PC-9 (cell line): ENCODE data around the gene AHDC1. TPM values are rescaled to one million over a fixed set of nuclear protein-coding genes. Genes with fewer than 3 reads are reported as not detected.

Experiments
- BruUV-seq: library from RNA; stranded (reverse); fragments of 400-500 nt; replicated peaks from 2 replicates; lab custom pipeline; 2021; lab: Mats Ljungman, UMichigan
- CTCF ChIA-PET: fragments of 300-600 bp; sonication (Branson Sonifier 250); formaldehyde crosslinking; loops from one replicate; lab custom pipeline; 2022; ENCODE audit warnings: antibody characterized with exemption; lab: Charles Lee
- POLR2A ChIA-PET: fragments of 300-600 bp; sonication (Branson Sonifier 250); formaldehyde crosslinking; loops from one replicate; lab custom pipeline; 2022; ENCODE audit warnings: antibody characterized with exemption; ENCODE audit not compliant: unreplicated experiment; lab: Charles Lee
- DNase-seq, 2 experiments: peaks; one replicate each; pipeline versions ENCODE4 v3.0.0 to v3.0.0-alpha.2; 2015 to 2022; ENCODE audit warnings: mixed read lengths in 1 of 2
- H2AFZ ChIP-seq: fragments of 200-600 bp; sonication (generic); 2 replicates; pipeline ENCODE4 v1.8.1; 2017; ENCODE audit warnings: antibody characterized with exemption
- H3F3A ChIP-seq: fragments of 200-600 bp; sonication (generic); 2 replicates; pipeline ENCODE4 v1.8.1; 2017; ENCODE audit warnings: antibody characterized with exemption, mild to moderate bottlenecking, low read depth; ENCODE audit not compliant: insufficient read depth
- H3K27ac ChIP-seq: fragments of 200-600 bp; sonication (generic); 2 replicates; pipeline ENCODE4 v1.6.1; 2016; ENCODE audit warnings: mixed run types
- H3K27me3 ChIP-seq: fragments of 200-600 bp; sonication (generic); 2 replicates; pipeline ENCODE4 v1.6.1; 2016; ENCODE audit warnings: low read depth, mixed run types; ENCODE audit not compliant: insufficient read depth
- H3K36me3 ChIP-seq: fragments of 200-600 bp; sonication (generic); 2 replicates; pipeline ENCODE4 v1.6.1; 2016; ENCODE audit warnings: low read depth, mixed run types
- H3K4me1 ChIP-seq: fragments of 200-600 bp; sonication (generic); replicated peaks from 2 replicates; pipeline ENCODE4 v1.6.1; 2016; ENCODE audit warnings: mixed run types; ENCODE audit not compliant: insufficient read depth
- H3K4me2 ChIP-seq: fragments of 200-600 bp; sonication (generic); 2 replicates; pipeline ENCODE4 v1.6.1; 2017; ENCODE audit warnings: mixed run types
- H3K4me3 ChIP-seq: fragments of 200-600 bp; sonication (generic); 2 replicates; pipeline ENCODE4 v1.6.1; 2016; ENCODE audit warnings: mixed run types
- H3K79me2 ChIP-seq: fragments of 200-600 bp; sonication (generic); 2 replicates; pipeline ENCODE4 v1.6.1; 2017; ENCODE audit warnings: low read depth, mixed run types
- H3K9me2 ChIP-seq: fragments of 200-600 bp; sonication (generic); 2 replicates; pipeline ENCODE4 v1.8.1; 2017; ENCODE audit warnings: mild to moderate bottlenecking; ENCODE audit not compliant: insufficient read depth
- H3K9me3 ChIP-seq: fragments of 200-600 bp; sonication (generic); 2 replicates; pipeline ENCODE4 v1.8.1; 2016; ENCODE audit warnings: low read depth; ENCODE audit not compliant: insufficient read depth
- H4K20me1 ChIP-seq: fragments of 200-600 bp; sonication (generic); 2 replicates; pipeline ENCODE4 v1.8.1; 2017; ENCODE audit not compliant: insufficient read depth
- EZH2 ChIP-seq: fragments of 200-600 bp; sonication (generic); IDR thresholded peaks from 2 replicates; pipeline ENCODE4 v1.8.0; 2017; ENCODE audit warnings: antibody characterized with exemption, low read depth
- intact Hi-C: fragments of 100-400 bp; cut with micrococcal nuclease; formaldehyde crosslinking; loops from one replicate; pipeline ENCODE4 v1.10.0; 2022; ENCODE audit not compliant: unreplicated experiment
- total RNA-seq: library from RNA; stranded (reverse); gene quantifications from 2 replicates; pipeline ENCODE4 v1.2.3, GENCODE V29; 2021
- TF ChIP-seq, protein P1 (sequence below): fragments of 200-600 bp; sonication (generic); conservative IDR thresholded peaks from 2 replicates; pipeline ENCODE4 v1.6.1; 2017; ENCODE audit warnings: mixed run types, antibody characterized with exemption, mild to moderate bottlenecking, moderate library complexity

Gene AHDC1
- total RNA-seq, 1 experiment from 2014 or later = 48.8 TPM

- Histone ChIP-seq H3K79me2 (no peaks in the 10 kb centered on the region), H3K4me2 (no peak overlapping the region), H3F3A (no peaks in the 10 kb centered on the region), H3K9me3 (no peaks in the 10 kb centered on the region), H3K9me2 (no peaks in the 10 kb centered on the region), H4K20me1 (no peaks in the 10 kb centered on the region), H3K36me3 (no peaks in the 10 kb centered on the region), H3K27me3 (no peaks in the 10 kb centered on the region), H3K4me1 (no peaks in the 10 kb centered on the region), H2AFZ (no peak overlapping the region), H3K4me3 (no peak overlapping the region), H3K27ac (no peak overlapping the region)
- ChIA-PET POLR2A (no interaction called here), CTCF (interaction anchor here (0.7 kb wide), 1 partner anchor 350 kb away, joined by 3 read pairs; no protein-coding TSS in a partner anchor)
- no peak for DNase-seq
- intact Hi-C loops = no loop called here
- no peak for TF ChIP-seq EZH2
- TF ChIP-seq, protein P1, sequence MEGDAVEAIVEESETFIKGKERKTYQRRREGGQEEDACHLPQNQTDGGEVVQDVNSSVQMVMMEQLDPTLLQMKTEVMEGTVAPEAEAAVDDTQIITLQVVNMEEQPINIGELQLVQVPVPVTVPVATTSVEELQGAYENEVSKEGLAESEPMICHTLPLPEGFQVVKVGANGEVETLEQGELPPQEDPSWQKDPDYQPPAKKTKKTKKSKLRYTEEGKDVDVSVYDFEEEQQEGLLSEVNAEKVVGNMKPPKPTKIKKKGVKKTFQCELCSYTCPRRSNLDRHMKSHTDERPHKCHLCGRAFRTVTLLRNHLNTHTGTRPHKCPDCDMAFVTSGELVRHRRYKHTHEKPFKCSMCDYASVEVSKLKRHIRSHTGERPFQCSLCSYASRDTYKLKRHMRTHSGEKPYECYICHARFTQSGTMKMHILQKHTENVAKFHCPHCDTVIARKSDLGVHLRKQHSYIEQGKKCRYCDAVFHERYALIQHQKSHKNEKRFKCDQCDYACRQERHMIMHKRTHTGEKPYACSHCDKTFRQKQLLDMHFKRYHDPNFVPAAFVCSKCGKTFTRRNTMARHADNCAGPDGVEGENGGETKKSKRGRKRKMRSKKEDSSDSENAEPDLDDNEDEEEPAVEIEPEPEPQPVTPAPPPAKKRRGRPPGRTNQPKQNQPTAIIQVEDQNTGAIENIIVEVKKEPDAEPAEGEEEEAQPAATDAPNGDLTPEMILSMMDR = no peak
- BruUV-seq = no TSS peak
These were observed 94.5 kb downstream of the AHDC1 start for GRCh38 chr1:27509127-27510080.

DNA sequence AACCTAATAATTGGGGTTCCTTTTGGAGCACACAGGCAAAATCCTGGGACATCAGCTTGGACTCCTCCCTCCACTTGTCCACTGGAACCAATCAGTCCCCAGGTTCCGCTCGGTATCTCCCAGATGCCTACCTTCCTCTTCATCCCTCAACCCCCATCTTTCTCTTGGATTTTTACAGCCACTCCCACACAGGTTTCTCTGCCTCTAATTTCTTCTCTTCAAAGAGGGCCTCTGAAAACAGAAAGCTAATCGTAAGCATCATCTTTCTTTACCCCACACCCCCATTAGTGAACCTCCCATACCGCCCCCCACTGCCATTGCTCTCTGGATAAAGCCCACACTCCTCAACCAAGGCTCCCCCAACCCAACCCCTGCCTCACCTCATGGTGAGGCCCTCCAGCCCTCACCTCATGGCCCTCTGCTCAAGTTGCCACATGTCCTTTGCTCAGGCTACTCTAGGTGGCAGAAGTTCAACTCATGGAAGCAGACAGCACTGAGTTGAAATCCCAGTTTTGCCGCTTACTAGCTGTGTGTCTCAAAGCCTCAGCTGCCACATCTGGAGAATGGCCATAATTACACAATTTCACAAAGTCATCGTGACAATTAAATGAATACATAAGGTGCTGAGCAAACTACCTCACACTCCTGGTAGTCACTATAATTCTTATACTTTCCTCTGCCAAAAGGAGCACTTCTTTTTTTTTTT is 95.8 kb downstream of the AHDC1 start:
- Histone ChIP-seq H3K9me3 (no peaks in the 10 kb centered on the region), H3F3A (no peaks in the 10 kb centered on the region), H3K9me2 (no peaks in the 10 kb centered on the region), H4K20me1 (no peaks in the 10 kb centered on the region), H3K36me3 (no peaks in the 10 kb centered on the region), H3K27ac (no peak overlapping the region), H3K27me3 (no peaks in the 10 kb centered on the region), H2AFZ (no peak overlapping the region), H3K4me1 (no peaks in the 10 kb centered on the region), H3K79me2 (no peaks in the 10 kb centered on the region), H3K4me2 (no peak overlapping the region), H3K4me3 (no peak overlapping the region)
- intact Hi-C loops = no loop called here
- no TSS peak for BruUV-seq
- TF ChIP-seq EZH2 = no peak
- TF ChIP-seq, protein P1 = no peak
- ChIA-PET POLR2A (no interaction called here), CTCF (no interaction called here)
- no peak for DNase-seq

- TF ChIP-seq, protein P1 = no peak
- no peak for TF ChIP-seq EZH2
- Histone ChIP-seq H3K9me3 (no peaks in the 10 kb centered on the region), H3K27ac (no peak overlapping the region), H3K9me2 (no peaks in the 10 kb centered on the region), H2AFZ (no peak overlapping the region), H3F3A (no peaks in the 10 kb centered on the region), H3K36me3 (no peaks in the 10 kb centered on the region), H4K20me1 (no peaks in the 10 kb centered on the region), H3K4me2 (no peak overlapping the region), H3K4me3 (no peak overlapping the region), H3K79me2 (no peaks in the 10 kb centered on the region), H3K27me3 (no peaks in the 10 kb centered on the region), H3K4me1 (no peaks in the 10 kb centered on the region)
- intact Hi-C loops = no loop called here
- POLR2A ChIA-PET = no interaction called here
- CTCF ChIA-PET = no interaction called here
- DNase-seq = no peak
- no TSS peak for BruUV-seq
These were observed 97.2 kb downstream of the AHDC1 start for GRCh38 chr1:27506703-27507102.
